Stimulated activated naive CD8-positive, alpha-beta T cell treated with anti-CD3 and anti-CD28 coated beads, Interleukin-15, Interleukin-2, amounts not matched to agents 100 U/mL and 50 U/mL, for 24 hours (primary cell): ENCODE measurements around the gene DYNC1H1.

Experiments used
- ATAC-seq: fragments of 150-1000 bp; cut with Tn5 transposase; one replicate; pipeline ENCODE4 v1.10.0; 2021
- DNase-seq: peaks from one replicate; pipeline ENCODE4 v3.0.0; 2021

DYNC1H1 gene

DNA sequence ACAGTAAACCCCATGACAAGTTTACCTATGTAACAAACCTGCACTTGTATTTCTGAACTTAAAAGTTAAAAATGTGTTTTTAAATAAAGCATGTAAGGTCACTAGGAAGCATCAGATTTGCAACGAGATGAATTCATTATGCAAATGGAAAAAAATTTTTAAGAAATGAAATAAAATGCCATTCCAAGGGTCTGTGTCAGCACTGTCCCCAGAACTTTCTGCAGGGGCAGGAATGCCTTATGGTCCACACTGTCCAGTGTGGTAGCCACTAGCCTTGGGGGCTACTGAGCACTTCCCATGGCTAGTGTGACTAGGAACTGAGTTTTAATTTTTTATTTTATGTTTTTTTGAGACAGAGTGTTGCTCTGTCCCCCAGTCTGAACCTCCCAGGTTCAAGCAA lies 73.3 kb downstream of the DYNC1H1 start:
- no peak for ATAC-seq
- DNase-seq: no peak

- DNase-seq (no peak), ATAC-seq (no peak)
These were observed 74.8 kb downstream of the DYNC1H1 start for GRCh38 chr14:102039157-102039556.

DNA sequence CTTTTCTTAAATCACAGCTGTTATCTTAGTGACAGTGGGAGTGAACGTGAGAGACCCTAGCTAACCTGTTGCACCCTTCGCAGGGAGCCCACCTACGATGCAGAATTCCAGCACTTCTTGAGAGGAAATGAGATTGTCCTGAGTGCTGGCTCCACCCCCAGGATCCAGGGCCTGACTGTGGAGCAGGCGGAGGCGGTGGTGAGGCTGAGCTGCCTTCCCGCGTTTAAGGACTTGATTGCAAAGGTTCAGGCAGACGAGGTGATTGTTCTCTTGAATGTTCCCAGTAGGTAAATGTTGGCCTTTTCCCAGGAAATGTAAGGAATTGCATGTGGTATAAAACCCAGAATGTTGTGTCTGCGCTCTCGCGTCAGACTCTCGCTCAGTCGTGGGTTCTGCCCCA lies 75.8 kb downstream of the DYNC1H1 start:
- no peak for ATAC-seq
- no peak for DNase-seq

DNA sequence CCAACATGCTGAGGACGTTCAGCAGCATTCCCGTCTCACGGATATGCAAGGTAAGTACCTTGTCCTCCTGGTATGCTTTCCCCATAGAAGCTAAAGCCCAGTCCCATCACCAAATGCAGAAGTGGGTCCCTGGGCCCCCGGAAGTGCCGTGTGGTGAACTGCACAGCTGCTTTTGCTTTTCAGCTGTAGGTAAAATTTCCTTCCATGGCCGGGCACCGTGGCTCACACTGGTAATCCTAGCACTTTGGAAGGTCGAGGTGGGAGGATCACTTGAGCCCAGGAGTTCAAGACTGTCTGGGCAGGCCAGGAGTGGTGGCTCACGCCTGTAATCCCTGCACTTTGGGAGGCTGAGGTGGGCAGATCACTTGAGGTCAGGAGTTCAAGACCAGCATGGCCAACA lies 78.3 kb downstream of the DYNC1H1 start:
- no peak for ATAC-seq
- DNase-seq: no peak

DNA sequence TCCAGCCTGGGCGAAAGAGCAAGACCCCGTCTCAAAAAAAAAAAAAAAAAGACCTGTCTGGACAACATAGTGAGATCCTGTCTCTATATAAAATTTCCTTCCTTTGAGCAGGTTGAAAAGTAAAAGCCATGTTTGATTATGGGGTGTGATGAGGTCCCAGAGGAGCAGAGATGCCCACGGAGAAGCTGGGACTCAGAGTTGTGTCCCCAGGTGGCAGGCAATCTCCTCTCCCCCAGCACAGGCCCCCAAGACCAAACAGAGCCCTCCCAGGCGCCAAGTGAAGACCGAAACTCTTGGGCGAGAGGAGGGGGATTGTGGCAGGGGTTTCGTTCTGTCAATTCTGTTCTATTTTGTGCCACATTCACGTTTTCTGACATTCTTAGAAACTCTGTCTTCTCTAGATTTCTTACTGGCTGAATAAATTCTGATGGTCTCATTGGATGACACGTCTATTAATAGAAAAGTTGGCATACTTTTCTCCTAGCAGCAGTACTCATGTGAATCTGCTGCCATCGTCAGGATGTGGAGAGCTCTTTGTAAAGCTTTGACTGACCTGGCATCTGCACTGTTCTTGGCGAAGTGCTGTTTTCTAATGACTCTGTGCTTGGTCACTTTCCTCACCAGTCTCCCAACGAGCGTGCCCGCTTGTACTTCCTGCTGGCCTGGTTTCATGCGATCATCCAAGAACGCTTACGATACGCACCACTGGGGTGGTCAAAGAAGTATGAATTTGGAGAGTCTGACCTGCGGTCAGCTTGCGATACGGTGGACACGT lies 79.1 kb downstream of the DYNC1H1 start:
- DNase-seq: no peak
- no peak for ATAC-seq

DNA sequence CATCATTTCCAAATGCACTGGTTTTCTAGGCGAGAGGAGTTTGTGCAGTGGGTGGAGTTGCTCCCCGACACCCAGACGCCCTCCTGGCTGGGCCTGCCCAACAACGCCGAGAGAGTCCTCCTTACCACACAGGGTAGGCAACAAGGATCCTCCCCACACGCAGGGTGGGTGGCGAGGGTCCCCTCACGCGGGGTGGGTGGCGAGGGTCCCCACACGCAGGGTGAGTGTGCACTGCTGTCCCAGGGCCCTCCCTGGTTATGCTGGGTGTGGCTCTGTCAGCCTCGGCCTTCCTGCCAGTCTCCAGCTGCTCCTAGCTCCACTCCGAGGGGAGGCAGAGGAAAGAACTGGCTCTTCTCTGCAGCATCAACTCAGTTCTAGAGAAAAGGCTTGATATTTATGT lies 80.2 kb downstream of the DYNC1H1 start:
- no peak for ATAC-seq

DNA sequence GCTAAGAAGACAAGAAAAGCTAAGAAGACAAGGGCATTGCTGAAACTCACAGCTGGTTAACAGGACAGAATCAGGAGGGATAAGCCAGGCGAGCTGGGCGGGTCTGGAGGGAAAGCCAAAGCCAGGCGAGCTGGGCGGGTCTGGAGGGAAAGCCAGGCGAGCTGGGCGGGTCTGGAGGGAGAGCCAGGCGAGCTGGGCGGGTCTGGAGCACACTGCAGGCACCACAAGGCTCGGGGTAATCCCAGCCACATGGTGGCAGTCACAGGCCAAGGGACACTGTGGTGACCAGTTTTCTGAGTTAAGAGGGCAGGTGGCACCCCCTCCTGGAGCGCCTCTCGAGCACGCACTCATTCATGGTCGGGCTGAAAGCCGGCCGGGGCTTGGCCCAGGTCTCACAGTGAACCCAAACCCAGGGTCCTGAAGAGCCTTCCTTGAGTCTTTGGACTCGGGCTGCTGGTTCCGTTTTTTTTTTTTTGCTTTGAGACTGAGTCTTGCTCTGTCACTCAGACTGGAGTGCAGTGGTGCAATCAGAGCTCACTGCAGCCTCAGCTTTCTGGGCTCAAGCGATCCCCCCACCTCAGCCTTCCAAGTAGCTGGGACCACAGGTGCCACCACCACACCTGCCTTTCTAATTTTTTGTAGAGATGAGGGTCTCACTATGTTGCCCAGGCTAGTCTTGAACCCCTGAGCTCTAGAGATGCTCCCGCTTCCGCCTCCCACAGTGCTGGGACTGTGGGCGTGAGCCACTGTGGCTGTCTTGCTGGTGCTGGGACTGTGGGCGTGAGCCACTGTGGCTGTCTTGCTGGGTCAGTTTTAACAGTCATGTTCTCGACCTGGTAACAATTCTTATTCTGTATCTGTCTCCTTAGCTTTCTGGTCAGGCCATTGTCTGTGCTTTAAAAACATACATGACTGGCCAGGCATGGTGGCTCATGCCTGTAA lies 82.2 kb downstream of the DYNC1H1 start:
- DNase-seq (peak; percentile 20), ATAC-seq (peak; percentile 44)

More for the DNA sequence above, 80.2 kb downstream of the DYNC1H1 start:
- no peak for DNase-seq

DNA sequence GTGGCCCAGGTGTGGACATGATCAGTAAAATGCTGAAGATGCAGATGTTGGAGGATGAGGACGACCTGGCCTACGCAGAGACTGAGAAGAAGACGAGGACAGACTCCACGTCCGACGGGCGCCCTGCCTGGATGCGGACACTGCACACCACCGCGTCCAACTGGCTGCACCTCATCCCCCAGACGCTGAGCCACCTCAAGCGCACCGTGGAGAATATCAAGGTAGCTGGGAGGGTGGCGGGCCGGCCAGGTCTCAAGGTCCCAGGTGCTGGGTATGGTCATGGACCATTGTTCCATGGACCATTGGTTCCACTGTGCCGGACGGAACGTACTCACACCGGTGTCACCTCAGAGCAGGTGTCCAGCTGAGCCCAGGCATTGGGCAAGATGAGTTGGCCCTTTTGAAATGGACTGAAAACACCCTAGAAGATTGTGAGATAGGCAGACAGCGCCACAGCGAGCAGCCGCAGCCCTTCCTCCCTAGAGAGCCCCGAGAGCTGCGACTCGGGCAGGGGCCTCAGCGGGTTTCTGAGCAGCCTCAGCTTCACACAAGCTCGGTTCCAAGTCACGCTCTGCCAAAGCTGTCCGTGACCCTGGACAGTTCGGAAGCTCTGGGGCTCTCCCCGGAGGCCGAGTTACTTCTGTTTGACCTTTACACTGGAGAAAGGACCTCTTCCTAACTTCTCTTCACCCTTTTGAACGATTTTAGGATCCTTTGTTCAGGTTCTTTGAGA lies 83.6 kb downstream of the DYNC1H1 start:
- no peak for ATAC-seq

GRCh38 chr14:102049258-102050025 lies 85.1 kb downstream of the DYNC1H1 start:
- no peak for DNase-seq
- no peak for ATAC-seq

More for the DNA sequence above, 83.6 kb downstream of the DYNC1H1 start:
- no peak for DNase-seq

DNA sequence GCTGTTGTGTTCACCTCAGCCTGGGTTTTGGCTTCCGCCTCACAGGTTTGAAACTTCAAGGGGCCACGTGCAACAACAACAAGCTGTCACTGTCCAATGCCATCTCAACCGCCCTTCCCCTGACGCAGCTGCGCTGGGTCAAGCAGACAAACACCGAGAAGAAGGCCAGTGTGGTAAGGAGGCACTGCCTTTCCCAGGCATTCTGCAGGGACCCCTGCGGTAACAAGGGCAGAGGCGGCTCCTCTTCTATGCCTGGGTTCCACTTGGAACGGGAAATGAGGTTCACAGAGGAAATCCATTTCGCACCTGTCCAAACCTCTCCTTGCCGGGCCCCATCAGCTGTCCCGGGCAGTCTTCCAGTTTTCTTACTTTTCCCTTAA lies 85.6 kb downstream of the DYNC1H1 start:
- no peak for DNase-seq
- ATAC-seq: no peak

DNA sequence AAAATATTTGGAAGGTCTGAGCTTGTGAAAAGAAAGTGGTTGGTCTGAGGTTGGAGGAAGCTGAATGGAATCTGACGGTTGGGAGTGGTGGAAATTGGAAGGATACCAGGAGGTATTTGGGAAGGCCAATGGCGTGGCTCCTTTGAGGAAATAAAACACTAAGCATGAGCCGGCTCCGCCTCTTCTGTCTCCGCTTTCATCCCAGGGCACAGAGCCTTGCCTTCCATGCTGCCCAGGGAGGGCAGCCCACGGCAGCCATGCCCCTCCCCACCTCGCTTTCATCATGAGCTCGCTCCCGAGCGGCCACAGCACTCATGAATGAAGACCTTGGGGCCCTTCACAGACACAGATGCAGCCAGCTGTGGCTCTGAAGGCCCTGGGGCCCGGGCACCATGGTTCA lies 86.3 kb downstream of the DYNC1H1 start:
- ATAC-seq (no peak), DNase-seq (no peak)

DNA sequence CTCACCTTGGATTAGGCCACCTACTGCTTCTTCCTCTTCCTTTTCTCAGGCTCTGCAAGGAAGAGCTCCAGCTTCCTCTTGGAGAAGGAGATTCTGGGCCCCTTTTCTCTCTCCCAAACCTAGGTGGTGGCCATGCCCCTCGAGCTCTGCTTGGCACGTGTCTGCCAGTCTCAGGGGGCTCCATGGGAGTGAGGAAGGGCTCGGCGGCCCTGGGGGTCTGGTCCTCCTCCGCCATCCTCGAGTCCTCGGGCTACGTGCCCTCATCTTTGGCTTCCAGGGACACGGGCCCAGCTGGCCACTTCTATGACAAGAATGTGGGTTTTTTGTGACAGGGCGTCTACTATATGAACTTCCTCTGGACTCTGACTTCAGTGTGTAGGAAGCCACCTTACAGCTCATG lies 88.1 kb downstream of the DYNC1H1 start:
- no peak for ATAC-seq
- DNase-seq: no peak

- no peak for DNase-seq
- ATAC-seq: no peak
These were observed 91.0 kb downstream of the DYNC1H1 start for GRCh38 chr14:102055181-102055901.

DNA sequence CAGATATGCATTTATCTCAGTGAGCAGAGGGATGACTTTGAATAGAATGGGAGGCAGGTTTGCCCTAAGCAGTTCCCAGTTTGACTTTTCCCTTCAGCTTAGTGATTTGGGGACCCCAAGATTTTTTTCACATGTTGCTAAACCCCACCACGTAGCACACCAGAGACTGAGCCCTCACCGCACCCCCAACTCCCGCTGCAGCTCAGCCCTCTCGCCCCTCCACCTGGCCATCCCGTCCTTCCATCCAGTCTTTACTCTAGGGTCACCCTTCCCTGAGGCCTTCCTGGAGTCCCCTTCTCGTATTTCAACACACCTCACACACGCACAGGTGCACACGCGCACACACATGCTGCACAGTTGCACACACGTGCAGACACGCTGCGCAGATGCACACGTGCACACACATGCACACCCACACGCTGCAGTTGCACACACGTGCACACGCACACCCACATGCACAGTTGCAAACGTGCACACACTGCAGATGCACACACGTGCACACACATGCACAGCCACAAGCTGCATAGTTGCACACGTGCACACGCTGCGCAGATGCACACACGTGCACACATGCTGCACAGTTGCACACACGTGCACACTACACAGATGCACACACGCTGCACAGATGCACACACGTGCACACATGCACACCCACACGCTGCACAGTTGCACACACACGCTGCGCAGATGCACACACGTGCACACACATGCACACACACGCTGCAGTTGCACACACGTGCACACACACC lies 92.5 kb downstream of the DYNC1H1 start:
- DNase-seq (no peak), ATAC-seq (no peak)

- DNase-seq (no peak), ATAC-seq (no peak)
These were observed 93.2 kb downstream of the DYNC1H1 start for GRCh38 chr14:102057480-102058114.

DNA sequence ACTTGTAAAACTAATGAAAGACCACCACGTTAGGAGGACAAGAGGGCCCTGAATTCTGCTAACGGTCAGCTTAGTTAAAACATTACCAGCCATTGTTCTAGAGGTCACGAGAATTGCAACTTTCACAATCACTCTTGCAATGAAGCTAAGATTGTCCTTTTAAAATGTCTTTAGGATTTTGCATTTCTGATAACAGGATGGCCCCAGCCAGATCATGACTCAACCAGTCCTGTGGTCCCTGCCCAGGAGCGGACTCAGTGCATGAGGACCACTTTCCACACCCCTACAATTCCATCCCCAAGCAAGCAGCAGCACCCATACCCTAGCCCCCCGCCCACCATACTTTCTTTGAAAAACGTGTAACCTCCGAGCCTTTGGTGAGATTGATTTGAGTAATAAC lies 93.8 kb downstream of the DYNC1H1 start:
- ATAC-seq (no peak), DNase-seq (no peak)

DNA sequence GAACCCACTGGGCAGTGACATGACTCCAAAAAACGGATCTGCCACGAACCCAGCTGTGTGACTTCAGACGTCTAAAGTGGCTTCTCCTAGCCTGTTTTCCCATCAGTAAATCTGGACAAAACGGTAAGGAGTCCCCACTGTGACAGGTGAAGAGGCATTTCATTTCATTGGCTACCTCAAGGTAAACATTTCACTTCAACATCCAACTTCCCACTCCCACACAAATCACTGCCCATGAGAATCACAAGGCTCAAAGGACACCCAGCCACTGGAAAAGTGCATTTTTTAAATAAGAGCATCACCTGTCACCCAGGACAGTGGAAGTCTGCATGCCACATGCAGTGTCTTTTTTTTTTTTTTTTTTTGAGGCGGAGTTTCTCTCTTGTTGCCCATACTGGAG lies 94.6 kb downstream of the DYNC1H1 start:
- no peak for DNase-seq
- ATAC-seq: no peak

- peak; percentile 77 for ATAC-seq
- DNase-seq: peak; percentile 80
These were observed 98.9 kb downstream of the DYNC1H1 start for GRCh38 chr14:102063109-102063807.

GRCh38 chr14:102063808-102064429 lies 99.5 kb downstream of the DYNC1H1 start:
- ATAC-seq: no peak
- no peak for DNase-seq
